K562 (cell line): ENCODE results near the gene MILR1. TPM values are rescaled to one million over a fixed set of nuclear protein-coding genes. Genes with fewer than 3 reads are reported as not detected.

Experiments used
- ATAC-seq: fragments of 200-7000 bp; cut with Tn5 transposase; 3 replicates; pipeline ENCODE4 v1.9.1; 2020; ENCODE audit warnings: moderate library complexity
- BruUV-seq: library from RNA; stranded (reverse); fragments of 400-500 nt; replicated peaks from 2 replicates; lab custom pipeline; 2021; lab: Mats Ljungman, UMichigan
- CTCF ChIA-PET: fragments of 300-600 bp; formaldehyde crosslinking; extraction: SDS; loops from one replicate; lab custom pipeline; 2021; ENCODE audit warnings: low intra/inter-chr PET ratio; lab: Yijun Ruan, JAX
- POLR2A ChIA-PET: fragments of 300-600, 350-650 bp; sonication (Branson Sonifier 250); formaldehyde crosslinking; extraction: SDS; loops from one replicate; lab custom pipeline; 2021; ENCODE audit warnings: antibody characterized with exemption, inconsistent platforms; lab: Yijun Ruan, JAX
- DNase-seq, 4 experiments: peaks; one replicate each; pipeline versions ENCODE4 v3.0.0 to v3.0.0-alpha.2; 2011 to 2018; ENCODE audit warnings: low spot score in 3 of 4, mixed read lengths in 3 of 4; ENCODE audit errors: extremely low read depth in 1 of 4
- FAIRE-seq: peaks from 2 replicates; lab custom pipeline; 2011; peaks lifted over from hg19 to GRCh38; lab: Jason Lieb, UNC
- H2AFZ ChIP-seq: 2 replicates; pipeline ENCODE4 v1.6.0; 2011; ENCODE audit warnings: low read depth, low read length, control low read depth, inconsistent platforms
- H3K27ac ChIP-seq: fragments of 200-600 bp; 3 replicates; pipeline ENCODE4 v1.8.0; 2011; ENCODE audit warnings: low read depth, mild to moderate bottlenecking, control low read depth, inconsistent platforms, low read length, moderate library complexity, mixed read lengths; ENCODE audit errors: extremely low read depth
- H3K27me3 ChIP-seq, 2 experiments: fragments of 300-600 bp in 1 of 2; 2 replicates in 1 of 2; 3 replicates in 1 of 2; pipeline versions ENCODE4 v1.6.0 to v1.8.0; 2011; ENCODE audit warnings: inconsistent platforms in 2 of 2, low read length in 2 of 2, mild to moderate bottlenecking in 1 of 2, mixed read lengths in 1 of 2, moderate library complexity in 1 of 2; ENCODE audit not compliant: control insufficient read depth in 2 of 2, insufficient read depth in 2 of 2
- H3K36me3 ChIP-seq: fragments of 300-600 bp; 3 replicates; pipeline ENCODE4 v1.8.0; 2011; ENCODE audit warnings: mild to moderate bottlenecking, low read length, inconsistent platforms; ENCODE audit not compliant: control insufficient read depth, insufficient read depth
- H3K4me1 ChIP-seq, 2 experiments: fragments of 200-600 bp in 1 of 2; replicated peaks in 1 of 2; 2 replicates in 1 of 2; 3 replicates in 1 of 2; pipeline versions ENCODE4 v1.5.1 to v1.8.0; 2011; ENCODE audit warnings: inconsistent platforms in 2 of 2, low read length in 2 of 2, mild to moderate bottlenecking in 1 of 2, mixed read lengths in 1 of 2, moderate library complexity in 1 of 2; ENCODE audit not compliant: control insufficient read depth in 2 of 2, insufficient read depth in 2 of 2
- H3K4me2 ChIP-seq: 2 replicates; pipeline ENCODE4 v1.6.1; 2011; ENCODE audit warnings: low read length, control low read depth, inconsistent platforms, mixed read lengths; ENCODE audit not compliant: insufficient read depth
- H3K4me3 ChIP-seq: fragments of 200-600 bp; sonication (generic), shearing (Covaris generic); 2 replicates; pipeline ENCODE4 v1.5.1; 2016; ENCODE audit warnings: control low read depth, inconsistent platforms
- H3K79me2 ChIP-seq: fragments of 200-600 bp; 3 replicates; pipeline ENCODE4 v1.8.0; 2011; ENCODE audit warnings: low read length, inconsistent platforms; ENCODE audit not compliant: control insufficient read depth, insufficient read depth
- H3K9ac ChIP-seq, 2 experiments: 2 replicates each; pipeline versions ENCODE4 v1.6.0 to v1.6.1; 2011; ENCODE audit warnings: low read depth in 2 of 2, low read length in 2 of 2, control low read depth in 1 of 2, inconsistent platforms in 1 of 2, mild to moderate bottlenecking in 1 of 2, mixed read lengths in 1 of 2; ENCODE audit not compliant: insufficient read depth in 1 of 2
- H3K9me1 ChIP-seq: one replicate; pipeline ENCODE4 v1.6.0; 2011; ENCODE audit warnings: inconsistent platforms, mild to moderate bottlenecking, low read length, moderate library complexity; ENCODE audit not compliant: control insufficient read depth, insufficient read depth
- H3K9me3 ChIP-seq: replicated peaks from 2 replicates; pipeline ENCODE4 v1.5.1; 2011; ENCODE audit warnings: low read depth, low read length, inconsistent platforms; ENCODE audit not compliant: control insufficient read depth, insufficient read depth
- H4K20me1 ChIP-seq: replicated peaks from 2 replicates; pipeline ENCODE4 v1.6.1; 2011; ENCODE audit warnings: low read length, inconsistent platforms, mixed read lengths; ENCODE audit not compliant: control insufficient read depth, insufficient read depth
- HNRNPLL ChIP-seq: fragments of 200-400 bp; formaldehyde crosslinking; IDR thresholded peaks from 2 replicates; pipeline ENCODE4 v1.6.1; 2017; ENCODE audit warnings: low read length, low read depth, mild to moderate bottlenecking; ENCODE audit not compliant: poor library complexity, severe bottlenecking
- MAFF ChIP-seq: IDR thresholded peaks from 2 replicates; pipeline ENCODE4 v1.6.1; 2012; ENCODE audit warnings: low read length, improper control_type of control experiment
- NR3C1 ChIP-seq: sonication (generic); formaldehyde crosslinking; IDR thresholded peaks from 2 replicates; pipeline ENCODE4 v1.8.1; 2022; ENCODE audit warnings: missing genetic modification reagents
- PRDM10 ChIP-seq: fragments of 450-650 bp; IDR thresholded peaks from 2 replicates; pipeline ENCODE4 v1.6.1; 2018; ENCODE audit not compliant: partially characterized antibody
- SREBF2 ChIP-seq: sonication (generic); formaldehyde crosslinking; IDR thresholded peaks from 2 replicates; pipeline ENCODE4 v1.4.0; 2020; ENCODE audit warnings: mild to moderate bottlenecking, missing genetic modification reagents
- SRSF1 ChIP-seq: fragments of 200-400 bp; formaldehyde crosslinking; IDR thresholded peaks from 2 replicates; pipeline ENCODE4 v1.6.1; 2017; ENCODE audit warnings: mild to moderate bottlenecking, low read depth, low read length, moderate library complexity
- ZNF146 ChIP-seq: IDR thresholded peaks from one replicate; pipeline ENCODE4 v1.6.1; 2018; ENCODE audit warnings: missing compliant biosample characterization; ENCODE audit not compliant: unreplicated experiment
- ZNF184 ChIP-seq: sonication (generic); formaldehyde crosslinking; IDR thresholded peaks from 2 replicates; pipeline ENCODE4 v1.5.0; 2020; ENCODE audit warnings: missing genetic modification reagents
- ZNF197 ChIP-seq: fragments of 200-800 bp; sonication (Bioruptor generic); IDR thresholded peaks from 2 replicates; pipeline ENCODE4 v1.6.1; 2016; ENCODE audit warnings: low read depth, missing genetic modification characterization, missing compliant biosample characterization
- ZNF583 ChIP-seq: fragments of 250-450 bp; sonication (Bioruptor Pico); IDR thresholded peaks from 2 replicates; pipeline ENCODE4 v1.4.0; 2020
- WGBS: fragments of 100-300 bp; shearing (Covaris generic); methylation state at CpG from one replicate; pipeline ENCODE4 v1.1.6; 2016; ENCODE audit warnings: low coverage, mixed read lengths; ENCODE audit not compliant: insufficient coverage; ENCODE audit errors: missing lambda C conversion rate; 5-methylcytosine and 5-hydroxymethylcytosine counted together
- in situ Hi-C: fragments of 300-500 bp; cut with MboI; formaldehyde crosslinking; loops from 4 replicates; pipeline ENCODE4 v1.15.0; 2018; ENCODE audit warnings: inconsistent platforms, mixed read lengths
- intact Hi-C: fragments of 100-400 bp; cut with micrococcal nuclease; formaldehyde crosslinking; loops from 2 replicates; pipeline ENCODE4 v1.14.2; 2022
- polyA plus RNA-seq, 8 experiments: library from polyadenylated mRNA; depleted of rRNA in 4 of 8; stranded (reverse) in 5 of 8; unstranded in 3 of 8; fragments of >200 nt; fragmentation: Nextera tagmentation in 2 of 8; fragmentation: Illumina TruSeq in 1 of 8; extraction: Ambion mirVana in 2 of 8; extraction: Trizol in 1 of 8; gene quantifications; 2 replicates each; pipeline versions ENCODE4 v1.2.1 to v1.2.3, GENCODE V29; 2011 to 2014; ENCODE audit warnings: inconsistent platforms in 1 of 8, missing spikeins in 1 of 8
- total RNA-seq, 7 experiments: library from RNA; depleted of rRNA in 6 of 7; stranded (reverse); fragments of >200 nt in 6 of 7; fragmentation: Illumina TruSeq in 2 of 7; extraction: Trizol in 2 of 7; gene quantifications; 2 replicates each; pipeline versions ENCODE4 v1.2.1 to v1.2.3, GENCODE V29; 2011 to 2021; ENCODE audit warnings: low replicate concordance in 1 of 7

The MILR1 gene
- total and polyA plus RNA-seq, 9 of the 15 experiments (the other 6 are each of a cell fraction or from before 2014, with no cell fraction given), result 3.8 to 14.1 (median 7.1) TPM

GRCh38 chr17:64480951-64481350 lies 32.0 kb downstream of the MILR1 start:
- intact Hi-C loops, result no loop called here
- BruUV-seq, result no TSS peak
- FAIRE-seq (no peak), ATAC-seq (no peak)
- H3K27ac ChIP-seq, result no peak overlapping the region
- no peaks in the 10 kb centered on the region for H3K27me3 ChIP-seq
- no peaks in the 10 kb centered on the region for H3K79me2 ChIP-seq
- peaks cover 70% of the 10 kb centered on the region for H3K36me3 ChIP-seq
- no CpG with 5 or more reads among the region's 1 CpG for WGBS
- no peaks in the 10 kb centered on the region for H4K20me1 ChIP-seq
- H3K4me2 ChIP-seq, result no peak overlapping the region
- POLR2A ChIA-PET, result interaction anchor here (1.3 to 2.5 kb wide), 2 partner anchors 10 to 24 kb away, joined by 4 to 9 read pairs; no protein-coding TSS in a partner anchor
- no peak overlapping the region for H3K4me3 ChIP-seq
- TF ChIP-seq ZNF197 (no peak), ZNF583 (CRISPR knock-in tag) (no peak), PRDM10 (no peak), SRSF1 (no peak), MAFF (no peak), ZNF146 (CRISPR knock-in tag) (no peak), HNRNPLL (no peak), NR3C1 (no peak), SREBF2 (CRISPR knock-in tag) (no peak), ZNF184 (CRISPR knock-in tag) (no peak)
- TF ChIP-seq, all 486 proteins: peak for 0
- Histone ChIP-seq H3K9me3 (no peaks in the 10 kb centered on the region), H3K9ac (no peak overlapping the region), H3K4me1 (no peaks in the 10 kb centered on the region), H2AFZ (no peak overlapping the region), H3K9me1 (no peaks in the 10 kb centered on the region)
- in situ Hi-C loops, result no loop called here
- CTCF ChIA-PET, result no interaction called here
- DNase-seq, result no peak
